Measurements from ENCODE around the gene FXYD2. TPM values are rescaled to one million over a fixed set of nuclear protein-coding genes. Genes with fewer than 3 reads are reported as not detected.

The FXYD2 gene
- total RNA-seq, 5 donors from 2014 or later (not counting 1 experiment from before 2014, with no cell fraction given), result 4.3 to 26.0 (median 14.7) TPM

GRCh38 chr11:117823946-117824420 lies 561 bp downstream of the FXYD2 start:
- POLR2A ChIA-PET, result no interaction called here
- Mint-ChIP-seq H3K27me3 (no peaks in the 10 kb centered on the region), H3K36me3 (no peaks in the 10 kb centered on the region), H3K4me3 (peak overlapping the region in 1 of 3 donors; percentile 15), H3K9me3 (no peaks in the 10 kb centered on the region), H3K4me1 (peaks cover 61 to 68% (median 67%) of the 10 kb centered on the region in 3 donors), H3K27ac (peak overlapping the region; percentile 86)
- Histone ChIP-seq H3K4me3 (ENCODE audit: control insufficient read depth in 1 of 2, extremely low read depth in 1 of 2, low read length in 1 of 2) (no peak overlapping the region), H3K27me3 (replicated peaks in 1 of 2; ENCODE audit: control insufficient read depth in 2 of 2, extremely low read depth in 1 of 2, insufficient read depth in 2 of 2, low read length in 1 of 2) (peaks cover 0 to 9% of the 10 kb centered on the region in 2 experiments), H3K4me1 (ENCODE audit: control insufficient read depth in 1 of 2, extremely low read depth in 1 of 2, insufficient read depth in 2 of 2, low read length in 2 of 2) (peaks cover 18 to 48% of the 10 kb centered on the region in 2 experiments), H3K36me3 (ENCODE audit: control insufficient read depth in 2 of 2, extremely low read depth in 1 of 2, insufficient read depth in 1 of 2, low read length in 1 of 2) (no peaks in the 10 kb centered on the region), H3K9me3 (no peaks in the 10 kb centered on the region), H3K27ac (ENCODE audit: low read length) (peak overlapping the region; percentile 58)
- CTCF ChIA-PET, result interaction anchor here (1.2 to 1.8 kb wide), 5 partner anchors 15 to 230 kb away, joined by 3 to 7 read pairs (median 4); no protein-coding TSS in a partner anchor
- DNase-seq (no peak), ATAC-seq (replicated peaks in 1 of 4) (no peak)
- WGBS (ENCODE audit: insufficient coverage), result 46% methylated on average over 4 of the region's 13 CpGs

- no peaks in the 10 kb centered on the region for H3K27me3 Mint-ChIP-seq
- H3K4me1 Mint-ChIP-seq, result peaks cover 56 to 64% (median 63%) of the 10 kb centered on the region in 3 donors
- no peaks in the 10 kb centered on the region for H3K36me3 Mint-ChIP-seq
- 48% methylated on average over 16 of the region's 18 CpGs for WGBS (ENCODE audit: insufficient coverage)
- no peaks in the 10 kb centered on the region for H3K9me3 Mint-ChIP-seq
- ChIA-PET CTCF (interaction anchor here (0.5 to 2.0 kb wide), 10 partner anchors 14 to 231 kb away, joined by 3 to 8 read pairs (median 4); no protein-coding TSS in a partner anchor), POLR2A (no interaction called here)
- DNase-seq (peak in 30 of 35 experiments; percentile 18 to 74 (median 48)), ATAC-seq (replicated peaks in 1 of 4) (peak; percentile 57 to 88 (median 67))
- no peaks in the 10 kb centered on the region for H3K9me3 ChIP-seq
- peak overlapping the region; percentile 58 for H3K27ac ChIP-seq (ENCODE audit: low read length)
- H3K4me1 ChIP-seq (ENCODE audit: control insufficient read depth in 1 of 2, extremely low read depth in 1 of 2, insufficient read depth in 2 of 2, low read length in 2 of 2), result peaks cover 18 to 46% of the 10 kb centered on the region in 2 experiments
- peaks cover 0 to 3% of the 10 kb centered on the region in 2 experiments for H3K27me3 ChIP-seq (replicated peaks in 1 of 2; ENCODE audit: control insufficient read depth in 2 of 2, extremely low read depth in 1 of 2, insufficient read depth in 2 of 2, low read length in 1 of 2)
- no peaks in the 10 kb centered on the region for H3K36me3 ChIP-seq (ENCODE audit: control insufficient read depth in 2 of 2, extremely low read depth in 1 of 2, insufficient read depth in 1 of 2, low read length in 1 of 2)
- peak overlapping the region in 1 of 3 donors; percentile 45 for H3K4me3 Mint-ChIP-seq
- H3K4me3 ChIP-seq (ENCODE audit: control insufficient read depth in 1 of 2, extremely low read depth in 1 of 2, low read length in 1 of 2), result no peak overlapping the region
- H3K27ac Mint-ChIP-seq, result peak overlapping the region; percentile 86
Measured at GRCh38 chr11:117823294-117823945, 1.1 kb downstream of the FXYD2 start.

GRCh38 chr11:117822074-117823033 lies 2.2 kb downstream of the FXYD2 start:
- H3K4me1 ChIP-seq (ENCODE audit: control insufficient read depth in 1 of 2, extremely low read depth in 1 of 2, insufficient read depth in 2 of 2, low read length in 2 of 2), result peaks cover 15 to 46% of the 10 kb centered on the region in 2 experiments
- no peak overlapping the region for H3K4me3 ChIP-seq (ENCODE audit: control insufficient read depth in 1 of 2, extremely low read depth in 1 of 2, low read length in 1 of 2)
- no peaks in the 10 kb centered on the region for H3K36me3 ChIP-seq (ENCODE audit: control insufficient read depth in 2 of 2, extremely low read depth in 1 of 2, insufficient read depth in 1 of 2, low read length in 1 of 2)
- Mint-ChIP-seq H3K27me3 (no peaks in the 10 kb centered on the region), H3K9me3 (no peaks in the 10 kb centered on the region), H3K4me1 (peaks cover 54 to 64% (median 63%) of the 10 kb centered on the region in 3 donors), H3K36me3 (no peaks in the 10 kb centered on the region), H3K27ac (peak overlapping the region in 1 of 2 donors; percentile 22), H3K4me3 (peak overlapping the region in 1 of 3 donors; percentile 60)
- ChIA-PET CTCF (interaction anchor here (0.5 to 2.0 kb wide), 6 partner anchors 14 to 231 kb away, joined by 3 to 8 read pairs (median 3); no protein-coding TSS in a partner anchor), POLR2A (no interaction called here)
- peak in 3 of 4 experiments; percentile 31 to 46 (median 46) for ATAC-seq (replicated peaks in 1 of 4)
- 75% methylated on average over 24 of the region's 33 CpGs for WGBS (ENCODE audit: insufficient coverage)
- no peaks in the 10 kb centered on the region for H3K9me3 ChIP-seq
- H3K27ac ChIP-seq (ENCODE audit: low read length), result peak overlapping the region; percentile 58
- DNase-seq, result peak in 26 of 35 experiments; percentile 29 to 66 (median 49)
- peaks cover 0 to 3% of the 10 kb centered on the region in 2 experiments for H3K27me3 ChIP-seq (replicated peaks in 1 of 2; ENCODE audit: control insufficient read depth in 2 of 2, extremely low read depth in 1 of 2, insufficient read depth in 2 of 2, low read length in 1 of 2)

- no peak overlapping the region for H3K27ac ChIP-seq (ENCODE audit: low read length)
- ChIA-PET CTCF (interaction anchor here (0.6 to 1.0 kb wide), 4 partner anchors 122 to 350 kb away, joined by 3 read pairs; no protein-coding TSS in a partner anchor), POLR2A (no interaction called here)
- Mint-ChIP-seq H3K36me3 (no peaks in the 10 kb centered on the region), H3K9me3 (no peaks in the 10 kb centered on the region), H3K4me3 (no peak overlapping the region), H3K27ac (no peak overlapping the region), H3K27me3 (no peaks in the 10 kb centered on the region), H3K4me1 (peaks cover 51 to 64% (median 62%) of the 10 kb centered on the region in 3 donors)
- DNase-seq, result no peak
- 77% methylated on average over 12 of the region's 12 CpGs for WGBS (ENCODE audit: insufficient coverage)
- ATAC-seq (replicated peaks in 1 of 4), result no peak
- peaks cover 0 to 3% of the 10 kb centered on the region in 2 experiments for H3K27me3 ChIP-seq (replicated peaks in 1 of 2; ENCODE audit: control insufficient read depth in 2 of 2, extremely low read depth in 1 of 2, insufficient read depth in 2 of 2, low read length in 1 of 2)
- no peak overlapping the region for H3K4me3 ChIP-seq (ENCODE audit: control insufficient read depth in 1 of 2, extremely low read depth in 1 of 2, low read length in 1 of 2)
- H3K4me1 ChIP-seq (ENCODE audit: control insufficient read depth in 1 of 2, extremely low read depth in 1 of 2, insufficient read depth in 2 of 2, low read length in 2 of 2), result peaks cover 19 to 54% of the 10 kb centered on the region in 2 experiments
- no peaks in the 10 kb centered on the region for H3K36me3 ChIP-seq (ENCODE audit: control insufficient read depth in 2 of 2, extremely low read depth in 1 of 2, insufficient read depth in 1 of 2, low read length in 1 of 2)
- no peaks in the 10 kb centered on the region for H3K9me3 ChIP-seq
Measured at GRCh38 chr11:117821431-117821830, 3.1 kb downstream of the FXYD2 start.

- peaks cover 23 to 63% of the 10 kb centered on the region in 2 experiments for H3K4me1 ChIP-seq (ENCODE audit: control insufficient read depth in 1 of 2, extremely low read depth in 1 of 2, insufficient read depth in 2 of 2, low read length in 2 of 2)
Measured at GRCh38 chr11:117820516-117820915, 4.0 kb downstream of the FXYD2 start.

More at GRCh38 chr11:117820516-117820915, 4.0 kb downstream of the FXYD2 start:
- no peaks in the 10 kb centered on the region for H3K36me3 Mint-ChIP-seq
- Histone ChIP-seq H3K4me3 (ENCODE audit: control insufficient read depth in 1 of 2, extremely low read depth in 1 of 2, low read length in 1 of 2) (no peak overlapping the region), H3K36me3 (ENCODE audit: control insufficient read depth in 2 of 2, extremely low read depth in 1 of 2, insufficient read depth in 1 of 2, low read length in 1 of 2) (no peaks in the 10 kb centered on the region), H3K27ac (ENCODE audit: low read length) (no peak overlapping the region), H3K9me3 (no peaks in the 10 kb centered on the region), H3K27me3 (replicated peaks in 1 of 2; ENCODE audit: control insufficient read depth in 2 of 2, extremely low read depth in 1 of 2, insufficient read depth in 2 of 2, low read length in 1 of 2) (peaks cover 0 to 3% of the 10 kb centered on the region in 2 experiments)
- ChIA-PET CTCF (interaction anchor here in 1 of 2 donors (0.5 to 1.1 kb wide), 3 partner anchors 13 to 351 kb away, joined by 3 to 7 read pairs (median 4); no protein-coding TSS in a partner anchor), POLR2A (interaction anchor here in 1 of 2 donors (0.5 kb wide), 1 partner anchor 558 kb away, joined by 3 read pairs; no protein-coding TSS in a partner anchor)
- WGBS (ENCODE audit: insufficient coverage), result 80% methylated on average over 1 of the region's 10 CpGs
- DNase-seq (no peak), ATAC-seq (replicated peaks in 1 of 4) (no peak)
- H3K9me3 Mint-ChIP-seq, result no peaks in the 10 kb centered on the region
- H3K27me3 Mint-ChIP-seq, result no peaks in the 10 kb centered on the region
- H3K27ac Mint-ChIP-seq, result no peak overlapping the region
- no peak overlapping the region for H3K4me3 Mint-ChIP-seq
- peaks cover 58 to 67% (median 65%) of the 10 kb centered on the region in 3 donors for H3K4me1 Mint-ChIP-seq

All from T-cell (primary cell).